GM12878 (cell line): ENCODE data around the gene NMD3. TPM values are rescaled to one million over a fixed set of nuclear protein-coding genes. Genes with fewer than 3 reads are reported as not detected.

Experiments
- ATAC-seq: fragments of 200-7000 bp; cut with Tn5 transposase; 3 replicates; pipeline ENCODE4 v1.9.1; 2020; ENCODE audit warnings: mild to moderate bottlenecking, moderate library complexity
- BruUV-seq: library from RNA; stranded (reverse); fragments of 400-500 nt; replicated peaks from 2 replicates; lab custom pipeline; 2021; lab: Mats Ljungman, UMichigan
- CTCF ChIA-PET: fragments of 300-600 bp; sonication (Branson Sonifier 250); formaldehyde crosslinking; extraction: SDS; loops from one replicate; lab custom pipeline; 2021; ENCODE audit warnings: inconsistent platforms; lab: Yijun Ruan, JAX
- POLR2A ChIA-PET: fragments of 350-600 bp; formaldehyde crosslinking; extraction: SDS; loops from one replicate; lab custom pipeline; 2021; ENCODE audit warnings: inconsistent platforms; lab: Charles Lee
- RAD21 ChIA-PET: fragments of 300-600 bp; sonication (Branson Sonifier 250); formaldehyde crosslinking; loops from one replicate; lab custom pipeline; 2023; ENCODE audit warnings: antibody characterized with exemption; ENCODE audit not compliant: unreplicated experiment; lab: Charles Lee
- SMC1A ChIA-PET: fragments of 300-600 bp; sonication (Branson Sonifier 250); formaldehyde crosslinking; loops from one replicate; lab custom pipeline; 2023; ENCODE audit not compliant: unreplicated experiment, uncharacterized antibody; lab: Charles Lee
- DNase-seq: peaks from one replicate; pipeline ENCODE4 v3.0.0-alpha.2; 2011; ENCODE audit warnings: low read depth, low spot score
- FAIRE-seq: peaks from 3 replicates; lab custom pipeline; 2011; peaks lifted over from hg19 to GRCh38; lab: Jason Lieb, UNC
- H2AFZ ChIP-seq: 2 replicates; pipeline ENCODE4 v1.6.0; 2011; ENCODE audit warnings: low read depth, low read length, control low read depth; ENCODE audit not compliant: control insufficient read depth
- H3K27ac ChIP-seq: 2 replicates; pipeline ENCODE4 v1.5.1; 2011; ENCODE audit warnings: control low read depth; ENCODE audit not compliant: control insufficient read depth, insufficient read depth
- H3K27me3 ChIP-seq, 2 experiments: replicated peaks in 1 of 2; 2 replicates each; pipeline versions ENCODE4 v1.6.0 to v1.6.1; 2011; ENCODE audit warnings: low read length in 1 of 2; ENCODE audit not compliant: control insufficient read depth in 2 of 2, insufficient read depth in 2 of 2
- H3K36me3 ChIP-seq, 2 experiments: 2 replicates each; pipeline ENCODE4 v1.5.1; 2011; ENCODE audit warnings: low read length in 1 of 2; ENCODE audit not compliant: control insufficient read depth in 2 of 2, insufficient read depth in 2 of 2
- H3K4me1 ChIP-seq: 2 replicates; pipeline ENCODE4 v1.6.1; 2011; ENCODE audit warnings: mild to moderate bottlenecking, low read length, moderate library complexity, mixed read lengths; ENCODE audit not compliant: control insufficient read depth, insufficient read depth
- H3K4me2 ChIP-seq: 2 replicates; pipeline ENCODE4 v1.6.0; 2011; ENCODE audit warnings: control low read depth; ENCODE audit not compliant: control insufficient read depth, insufficient read depth
- H3K4me3 ChIP-seq: fragments of 200-600 bp; sonication (generic); 2 replicates; pipeline ENCODE4 v1.5.1; 2016
- H3K79me2 ChIP-seq: 2 replicates; pipeline ENCODE4 v1.6.0; 2011; ENCODE audit warnings: low read length; ENCODE audit not compliant: control insufficient read depth, insufficient read depth
- H3K9ac ChIP-seq: 2 replicates; pipeline ENCODE4 v1.8.0; 2011; ENCODE audit warnings: low read length, control low read depth, mixed read lengths; ENCODE audit not compliant: control insufficient read depth, insufficient read depth
- H3K9me3 ChIP-seq: replicated peaks from 3 replicates; pipeline ENCODE4 v1.5.1; 2011; ENCODE audit warnings: mild to moderate bottlenecking, low read length; ENCODE audit not compliant: control insufficient read depth, insufficient read depth
- H4K20me1 ChIP-seq: 2 replicates; pipeline ENCODE4 v1.6.0; 2011; ENCODE audit not compliant: control insufficient read depth, insufficient read depth
- BCLAF1 ChIP-seq: fragments of 450-650 bp; IDR thresholded peaks from 2 replicates; pipeline ENCODE4 v1.6.1; 2017; ENCODE audit warnings: antibody characterized with exemption, mild to moderate bottlenecking, moderate library complexity
- CBX3 ChIP-seq: fragments of 200-600 bp; sonication (generic); IDR thresholded peaks from 2 replicates; pipeline ENCODE4 v1.6.1; 2016; ENCODE audit warnings: low read depth, borderline replicate concordance
- CEBPB ChIP-seq, 2 experiments: fragments of 150-350 bp in 1 of 2; IDR thresholded peaks; 2 replicates each; pipeline ENCODE4 v1.6.1; 2012 to 2014; ENCODE audit warnings: low read depth in 2 of 2, low read length in 2 of 2, borderline replicate concordance in 1 of 2, inconsistent platforms in 1 of 2
- CHD2 ChIP-seq: IDR thresholded peaks from 2 replicates; pipeline ENCODE4 v1.6.1; 2011; ENCODE audit warnings: low read depth, low read length, improper control_type of control experiment, borderline replicate concordance
- LARP7 ChIP-seq: fragments of 450-650 bp; IDR thresholded peaks from 2 replicates; pipeline ENCODE4 v1.6.1; 2017; ENCODE audit warnings: mild to moderate bottlenecking
- NFYA ChIP-seq: IDR thresholded peaks from 2 replicates; pipeline ENCODE4 v1.6.1; 2011; ENCODE audit warnings: low read depth, mild to moderate bottlenecking, low read length, improper control_type of control experiment, borderline replicate concordance
- PBX3 ChIP-seq: IDR thresholded peaks from 2 replicates; pipeline ENCODE4 v1.6.1; 2011; ENCODE audit warnings: mild to moderate bottlenecking, low read depth, low read length, moderate library complexity; ENCODE audit not compliant: insufficient replicate concordance
- POU2F2 ChIP-seq: IDR thresholded peaks from 3 replicates; pipeline ENCODE4 v1.6.1; 2011; ENCODE audit warnings: low read depth, mild to moderate bottlenecking, low read length, borderline replicate concordance
- SIN3A ChIP-seq: IDR thresholded peaks from 2 replicates; pipeline ENCODE4 v1.6.1; 2012; ENCODE audit warnings: low read depth, low read length, improper control_type of control experiment
- SMAD5 ChIP-seq: IDR thresholded peaks from 2 replicates; pipeline ENCODE4 v1.6.1; 2016; ENCODE audit warnings: antibody characterized with exemption, low read depth
- TCF12 ChIP-seq: IDR thresholded peaks from 2 replicates; pipeline ENCODE4 v1.6.1; 2011; ENCODE audit warnings: low read depth, mild to moderate bottlenecking, low read length
- USF2 ChIP-seq: IDR thresholded peaks from 2 replicates; pipeline ENCODE4 v1.6.1; 2011; ENCODE audit warnings: low read depth, low read length, improper control_type of control experiment, borderline replicate concordance
- ZNF24 ChIP-seq: fragments of 450-650 bp; IDR thresholded peaks from 2 replicates; pipeline ENCODE4 v1.6.1; 2017; ENCODE audit warnings: antibody characterized with exemption, mild to moderate bottlenecking
- WGBS: methylation state at CpG from one replicate; pipeline ENCODE4 v1.1.6; 2016; ENCODE audit warnings: low lambda C conversion rate; ENCODE audit not compliant: insufficient replicate concordance, insufficient coverage; ENCODE audit errors: missing lambda C conversion rate; 5-methylcytosine and 5-hydroxymethylcytosine counted together
- in situ Hi-C: fragments of 300-500 bp; cut with MboI; formaldehyde crosslinking; loops from 9 replicates; pipeline ENCODE4 v1.14.3; 2018; ENCODE audit warnings: mixed read lengths
- intact Hi-C: fragments of 100-400 bp; cut with micrococcal nuclease; formaldehyde crosslinking; loops from one replicate; pipeline ENCODE4 v1.14.2; 2022; ENCODE audit not compliant: unreplicated experiment
- polyA plus RNA-seq, 11 experiments: library from polyadenylated mRNA; depleted of rRNA in 4 of 11; unstranded in 6 of 11; stranded (reverse) in 5 of 11; fragments of >200 nt; fragmentation: Nextera tagmentation in 4 of 11; fragmentation: Illumina TruSeq in 1 of 11; extraction: Ambion mirVana in 4 of 11; extraction: Trizol in 1 of 11; gene quantifications; 1 replicate in 1 of 11; 2 replicates in 10 of 11; pipeline versions ENCODE4 v1.2.1 to v1.2.3, GENCODE V29; 2011 to 2016; ENCODE audit warnings: inconsistent platforms in 2 of 11, missing spikeins in 2 of 11, low read depth in 1 of 11
- total RNA-seq, 4 experiments: library from RNA; depleted of rRNA in 3 of 4; stranded (reverse); fragments of >200 nt in 3 of 4; fragmentation: Illumina TruSeq in 1 of 4; extraction: Trizol in 1 of 4; gene quantifications; 2 replicates each; pipeline versions ENCODE4 v1.2.1 to v1.2.3, GENCODE V29; 2013 to 2021

Gene NMD3
- total and polyA plus RNA-seq, 10 of the 15 experiments (the other 5 are each of a cell fraction or from before 2014, with no cell fraction given) = 34.2 to 66.8 (median 55.7) TPM

GRCh38 chr3:161295325-161295724 is 74.2 kb downstream of the NMD3 start (continued):
- TF ChIP-seq PBX3 (no peak), LARP7 (no peak), USF2 (no peak), CEBPB (IDR thresholded peaks at IDR 0.05; ENCODE audit: borderline replicate concordance in 1 of 2, low read depth in 2 of 2, low read length in 2 of 2) (no peak), TCF12 (no peak)

GRCh38 chr3:161296814-161297213 is 75.7 kb downstream of the NMD3 start:
- DNase-seq (no peak), FAIRE-seq (no peak), ATAC-seq (no peak)
- Histone ChIP-seq H3K4me2 (no peak overlapping the region), H2AFZ (no peak overlapping the region), H3K27ac (no peak overlapping the region), H3K79me2 (no peaks in the 10 kb centered on the region), H3K27me3 (no peaks in the 10 kb centered on the region), H3K9me3 (peaks cover 3% of the 10 kb centered on the region; the same call in 1 of the 3 replicates), H4K20me1 (no peaks in the 10 kb centered on the region), H3K9ac (no peak overlapping the region), H3K4me1 (no peaks in the 10 kb centered on the region), H3K4me3 (no peak overlapping the region), H3K36me3 (no peaks in the 10 kb centered on the region)
- in situ Hi-C loops = no loop called here
- ChIA-PET SMC1A (interaction anchor here (0.9 kb wide), 1 partner anchor 10 kb away, joined by 3 read pairs; no protein-coding TSS in a partner anchor), POLR2A (no interaction called here), RAD21 (no interaction called here), CTCF (interaction anchor here (0.5 kb wide), 1 partner anchor 1418 kb away, joined by 3 read pairs; no protein-coding TSS in a partner anchor)
- WGBS = 29% methylated on average over 3 of the region's 3 CpGs
- TF ChIP-seq CBX3 = no peak
- TF ChIP-seq SIN3A = no peak
- TF ChIP-seq CHD2 = no peak
- no peak for TF ChIP-seq ZNF24
- no peak for TF ChIP-seq BCLAF1
- no peak for TF ChIP-seq SMAD5
- no peak for TF ChIP-seq POU2F2
- TF ChIP-seq NFYA = no peak
- intact Hi-C loops = no loop called here
- no TSS peak for BruUV-seq
